Measurements from ENCODE around the gene EIF3A.

DNA sequence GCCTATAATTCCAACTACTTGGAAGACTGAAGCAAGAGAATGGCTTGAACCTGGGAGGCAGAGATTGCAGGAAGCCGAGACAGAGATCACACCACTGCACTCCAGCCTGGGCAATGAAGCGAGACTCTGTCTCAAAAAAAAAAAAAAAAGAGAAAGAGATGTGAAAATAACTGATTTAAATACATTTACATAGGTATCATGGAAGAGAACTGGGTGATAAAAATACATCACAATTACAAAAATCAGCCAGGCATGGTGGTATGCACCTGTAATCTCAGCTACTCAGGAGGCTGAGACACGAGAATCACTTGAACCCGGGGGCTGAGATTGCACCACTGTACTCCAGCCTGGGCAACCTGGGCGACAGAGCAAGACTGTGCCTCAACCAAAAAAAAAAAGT is 31.3 kb downstream of the EIF3A start:
- TF ChIP-seq, protein P1, sequence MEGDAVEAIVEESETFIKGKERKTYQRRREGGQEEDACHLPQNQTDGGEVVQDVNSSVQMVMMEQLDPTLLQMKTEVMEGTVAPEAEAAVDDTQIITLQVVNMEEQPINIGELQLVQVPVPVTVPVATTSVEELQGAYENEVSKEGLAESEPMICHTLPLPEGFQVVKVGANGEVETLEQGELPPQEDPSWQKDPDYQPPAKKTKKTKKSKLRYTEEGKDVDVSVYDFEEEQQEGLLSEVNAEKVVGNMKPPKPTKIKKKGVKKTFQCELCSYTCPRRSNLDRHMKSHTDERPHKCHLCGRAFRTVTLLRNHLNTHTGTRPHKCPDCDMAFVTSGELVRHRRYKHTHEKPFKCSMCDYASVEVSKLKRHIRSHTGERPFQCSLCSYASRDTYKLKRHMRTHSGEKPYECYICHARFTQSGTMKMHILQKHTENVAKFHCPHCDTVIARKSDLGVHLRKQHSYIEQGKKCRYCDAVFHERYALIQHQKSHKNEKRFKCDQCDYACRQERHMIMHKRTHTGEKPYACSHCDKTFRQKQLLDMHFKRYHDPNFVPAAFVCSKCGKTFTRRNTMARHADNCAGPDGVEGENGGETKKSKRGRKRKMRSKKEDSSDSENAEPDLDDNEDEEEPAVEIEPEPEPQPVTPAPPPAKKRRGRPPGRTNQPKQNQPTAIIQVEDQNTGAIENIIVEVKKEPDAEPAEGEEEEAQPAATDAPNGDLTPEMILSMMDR (IDR thresholded peaks at IDR 0.05; ENCODE audit: poor library complexity, severe bottlenecking): no peak
- no peak for TF ChIP-seq EZH2 (IDR thresholded peaks at IDR 0.05; ENCODE audit: borderline replicate concordance, insufficient read depth, low read length, poor library complexity, severe bottlenecking)
- TF ChIP-seq POLR2AphosphoS5 (IDR thresholded peaks at IDR 0.05): no peak
